ENCODE data around the gene TSSK6.

- TF ChIP-seq USF2 (IDR thresholded peaks at IDR 0.05; ENCODE audit: low read depth, low read length) (no peak), CTCF (conservative IDR thresholded peaks at IDR 0.05; ENCODE audit: low read depth, low read length) (no peak), RCOR1 (IDR thresholded peaks at IDR 0.05; ENCODE audit: insufficient replicate concordance, low read length) (no peak), POLR2A (IDR thresholded peaks at IDR 0.05; ENCODE audit: low read depth, low read length) (no peak), FOS (IDR thresholded peaks at IDR 0.05; ENCODE audit: low read depth, low read length) (no peak), RFX5 (IDR thresholded peaks at IDR 0.05; ENCODE audit: low read depth, low read length) (no peak), CEBPB (IDR thresholded peaks at IDR 0.05; ENCODE audit: low read depth, low read length) (no peak), BHLHE40 (IDR thresholded peaks at IDR 0.05; ENCODE audit: low read depth, low read length) (no peak), MXI1 (IDR thresholded peaks at IDR 0.05; ENCODE audit: borderline replicate concordance, low read depth, low read length) (no peak)
Observed at GRCh38 chr19:19495614-19496603, 19.4 kb downstream of the TSSK6 start.

Measured in IMR-90 (cell line).